Measurements from ENCODE around the gene AGBL2.
"Not testable (repeated sequence)": the region's sequence is repeated elsewhere in the genome, so short reads cannot be mapped to it uniquely, and the experiment has no call there.

The AGBL2 gene

GRCh38 chr11:47715082-47715669 lies at the start of gene AGBL2:
Gene AGBL2, minus strand, starts transcription at chr11:47715369. Its CDS starts 719 bp downstream, at chr11:47714650.
- peak; percentile 6 for DNase-seq (ENCODE audit: low read depth)
- TF ChIP-seq CTCF (IDR thresholded peaks at IDR 0.05; ENCODE audit: low read depth, low read length, missing control alignments) = no peak
- in situ Hi-C loops (cut with HindIII; ENCODE audit: low sequenced_read_pairs) = no loop called here
- peak within 1 kb of the TSS; percentile 69 for H3K4me3 ChIP-seq (ENCODE audit: low read depth, low read length)

- H3K4me3 ChIP-seq (ENCODE audit: low read depth, low read length); DNase-seq (ENCODE audit: low read depth); in situ Hi-C loops (cut with HindIII; ENCODE audit: low sequenced_read_pairs): not testable (repeated sequence)
Measured at GRCh38 chr11:47759291-47759690, 44.1 kb upstream of the AGBL2 start.

GRCh38 chr11:47756208-47756607 lies 41.0 kb upstream of the AGBL2 start:
- no peak for DNase-seq (ENCODE audit: low read depth)
- in situ Hi-C loops (cut with HindIII; ENCODE audit: low sequenced_read_pairs) = no loop called here

GRCh38 chr11:47750725-47751124 lies 35.6 kb upstream of the AGBL2 start:
- TF ChIP-seq CTCF (IDR thresholded peaks at IDR 0.05; ENCODE audit: low read depth, low read length, missing control alignments) = no peak
- H3K4me3 ChIP-seq (ENCODE audit: low read depth, low read length) = no peak overlapping the region
- no peak for DNase-seq (ENCODE audit: low read depth)
- in situ Hi-C loops (cut with HindIII; ENCODE audit: low sequenced_read_pairs) = no loop called here

More at GRCh38 chr11:47756208-47756607, 41.0 kb upstream of the AGBL2 start:
- no peak for TF ChIP-seq CTCF (IDR thresholded peaks at IDR 0.05; ENCODE audit: low read depth, low read length, missing control alignments)
- H3K4me3 ChIP-seq (ENCODE audit: low read depth, low read length) = no peak overlapping the region

- DNase-seq (ENCODE audit: low read depth); H3K4me3 ChIP-seq (ENCODE audit: low read depth, low read length); in situ Hi-C loops (cut with HindIII; ENCODE audit: low sequenced_read_pairs): not testable (repeated sequence)
Measured at GRCh38 chr11:47742494-47742893, 27.3 kb upstream of the AGBL2 start.

GRCh38 chr11:47737817-47738216 lies 22.6 kb upstream of the AGBL2 start:
- in situ Hi-C loops (cut with HindIII; ENCODE audit: low sequenced_read_pairs); DNase-seq (ENCODE audit: low read depth); H3K4me3 ChIP-seq (ENCODE audit: low read depth, low read length): not testable (repeated sequence)

GRCh38 chr11:47732271-47732670 lies 17.1 kb upstream of the AGBL2 start:
- no peak for TF ChIP-seq CTCF (IDR thresholded peaks at IDR 0.05; ENCODE audit: low read depth, low read length, missing control alignments)
- in situ Hi-C loops (cut with HindIII; ENCODE audit: low sequenced_read_pairs) = no loop called here

GRCh38 chr11:47731475-47731874 lies 16.3 kb upstream of the AGBL2 start:
- no peak overlapping the region for H3K4me3 ChIP-seq (ENCODE audit: low read depth, low read length)
- TF ChIP-seq CTCF (IDR thresholded peaks at IDR 0.05; ENCODE audit: low read depth, low read length, missing control alignments) = no peak
- no peak for DNase-seq (ENCODE audit: low read depth)
- in situ Hi-C loops (cut with HindIII; ENCODE audit: low sequenced_read_pairs) = no loop called here

More at GRCh38 chr11:47732271-47732670, 17.1 kb upstream of the AGBL2 start:
- H3K4me3 ChIP-seq (ENCODE audit: low read depth, low read length) = no peak overlapping the region
- no peak for DNase-seq (ENCODE audit: low read depth)

Data from astrocyte of the cerebellum (primary cell).